ENCODE measurements around the gene VAMP5.

DNA sequence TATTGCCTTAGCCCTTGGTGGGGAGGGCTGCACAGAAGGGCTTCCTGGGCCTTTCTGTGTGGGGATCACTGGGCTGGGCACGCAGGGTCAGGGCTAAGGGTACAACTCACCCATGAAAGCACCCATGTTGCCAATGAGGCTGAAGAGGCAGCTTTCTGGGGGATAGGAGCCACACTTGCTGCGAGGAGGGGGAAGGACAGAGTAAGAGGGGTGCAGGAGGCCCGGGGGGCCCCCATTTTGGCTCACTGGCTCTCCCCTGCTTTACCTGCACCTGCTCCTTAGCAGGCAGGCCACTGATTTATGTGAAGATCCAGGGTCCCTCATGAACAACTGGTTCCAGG, 16.0 kb downstream of the VAMP5 start:
- TF ChIP-seq, protein P1, sequence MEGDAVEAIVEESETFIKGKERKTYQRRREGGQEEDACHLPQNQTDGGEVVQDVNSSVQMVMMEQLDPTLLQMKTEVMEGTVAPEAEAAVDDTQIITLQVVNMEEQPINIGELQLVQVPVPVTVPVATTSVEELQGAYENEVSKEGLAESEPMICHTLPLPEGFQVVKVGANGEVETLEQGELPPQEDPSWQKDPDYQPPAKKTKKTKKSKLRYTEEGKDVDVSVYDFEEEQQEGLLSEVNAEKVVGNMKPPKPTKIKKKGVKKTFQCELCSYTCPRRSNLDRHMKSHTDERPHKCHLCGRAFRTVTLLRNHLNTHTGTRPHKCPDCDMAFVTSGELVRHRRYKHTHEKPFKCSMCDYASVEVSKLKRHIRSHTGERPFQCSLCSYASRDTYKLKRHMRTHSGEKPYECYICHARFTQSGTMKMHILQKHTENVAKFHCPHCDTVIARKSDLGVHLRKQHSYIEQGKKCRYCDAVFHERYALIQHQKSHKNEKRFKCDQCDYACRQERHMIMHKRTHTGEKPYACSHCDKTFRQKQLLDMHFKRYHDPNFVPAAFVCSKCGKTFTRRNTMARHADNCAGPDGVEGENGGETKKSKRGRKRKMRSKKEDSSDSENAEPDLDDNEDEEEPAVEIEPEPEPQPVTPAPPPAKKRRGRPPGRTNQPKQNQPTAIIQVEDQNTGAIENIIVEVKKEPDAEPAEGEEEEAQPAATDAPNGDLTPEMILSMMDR (IDR thresholded peaks at IDR 0.05; ENCODE audit: insufficient read depth, low read depth, low read length): no peak
- TF ChIP-seq EZH2 (IDR thresholded peaks at IDR 0.05; ENCODE audit: insufficient read depth, low read length): no peak

Data from astrocyte (in vitro differentiated cells and primary cell).